ENCODE data around the gene ATG2B. TPM values are rescaled to one million over a fixed set of nuclear protein-coding genes. Genes with fewer than 3 reads are reported as not detected.

The ATG2B gene
- total and polyA plus RNA-seq, 8 donors: 19.5 to 44.1 (median 32.6) TPM

DNA sequence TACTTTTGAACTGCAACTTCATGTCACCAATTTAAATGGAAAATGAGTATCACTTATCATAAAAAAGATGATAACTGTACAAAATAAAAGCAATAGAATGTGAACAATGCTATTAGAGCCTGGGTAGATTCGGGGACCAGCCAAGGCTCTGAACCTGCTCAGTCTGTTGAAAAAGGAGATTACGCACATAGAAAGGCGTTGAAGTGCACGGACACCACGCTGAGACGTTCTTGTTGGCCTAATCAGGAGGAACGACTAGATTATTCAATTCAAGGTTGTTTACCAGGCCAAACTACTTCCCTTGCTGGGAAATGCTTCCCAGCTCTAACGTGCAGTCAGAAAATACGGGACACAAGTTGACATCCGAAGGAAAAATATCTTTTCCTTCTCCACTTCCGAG is 130.6 kb downstream of the ATG2B start:
- H3K4me1 ChIP-seq: no peaks in the 10 kb centered on the region
- intact Hi-C loops (cut with DNase I): no loop called here
- H3K27me3 ChIP-seq: no peaks in the 10 kb centered on the region
- H3K4me3 ChIP-seq: no peak overlapping the region
- no peak overlapping the region for H3K27ac ChIP-seq
- DNase-seq (no peak), ATAC-seq (no peak)
- TF ChIP-seq, protein P1, sequence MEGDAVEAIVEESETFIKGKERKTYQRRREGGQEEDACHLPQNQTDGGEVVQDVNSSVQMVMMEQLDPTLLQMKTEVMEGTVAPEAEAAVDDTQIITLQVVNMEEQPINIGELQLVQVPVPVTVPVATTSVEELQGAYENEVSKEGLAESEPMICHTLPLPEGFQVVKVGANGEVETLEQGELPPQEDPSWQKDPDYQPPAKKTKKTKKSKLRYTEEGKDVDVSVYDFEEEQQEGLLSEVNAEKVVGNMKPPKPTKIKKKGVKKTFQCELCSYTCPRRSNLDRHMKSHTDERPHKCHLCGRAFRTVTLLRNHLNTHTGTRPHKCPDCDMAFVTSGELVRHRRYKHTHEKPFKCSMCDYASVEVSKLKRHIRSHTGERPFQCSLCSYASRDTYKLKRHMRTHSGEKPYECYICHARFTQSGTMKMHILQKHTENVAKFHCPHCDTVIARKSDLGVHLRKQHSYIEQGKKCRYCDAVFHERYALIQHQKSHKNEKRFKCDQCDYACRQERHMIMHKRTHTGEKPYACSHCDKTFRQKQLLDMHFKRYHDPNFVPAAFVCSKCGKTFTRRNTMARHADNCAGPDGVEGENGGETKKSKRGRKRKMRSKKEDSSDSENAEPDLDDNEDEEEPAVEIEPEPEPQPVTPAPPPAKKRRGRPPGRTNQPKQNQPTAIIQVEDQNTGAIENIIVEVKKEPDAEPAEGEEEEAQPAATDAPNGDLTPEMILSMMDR (IDR thresholded peaks at IDR 0.05): no peak
- H3K9me3 ChIP-seq: peaks cover 0 to 3% of the 10 kb centered on the region in 2 donors
- no peaks in the 10 kb centered on the region for H3K36me3 ChIP-seq

DNA sequence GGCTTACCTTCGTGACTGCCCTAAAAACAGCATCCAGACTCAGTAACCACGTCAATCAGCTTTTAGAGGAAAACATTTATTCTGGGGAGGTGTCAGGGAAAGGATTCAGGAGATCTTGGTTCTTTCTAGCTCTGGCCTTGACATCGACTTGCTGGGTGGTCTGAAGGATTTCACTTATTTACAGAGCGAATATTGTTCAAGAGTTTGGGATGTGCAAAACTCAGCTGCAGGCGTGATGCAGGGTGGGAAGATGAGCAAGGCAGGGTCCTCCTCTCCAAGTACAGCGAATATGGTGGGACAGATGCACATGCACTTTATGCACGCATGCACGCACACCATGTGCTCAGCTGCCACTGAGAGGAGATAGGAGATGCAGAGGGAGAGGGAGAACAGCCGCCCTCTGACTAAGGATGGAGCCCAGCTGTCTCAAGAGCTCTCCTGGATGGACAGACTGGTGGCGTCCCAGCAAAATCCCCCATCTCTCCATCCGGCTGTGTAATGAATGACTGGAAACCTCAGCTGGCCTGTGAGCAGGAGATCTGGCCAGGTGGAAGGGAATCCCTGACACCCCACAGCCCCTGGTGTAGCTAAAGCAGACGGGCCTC is 131.5 kb downstream of the ATG2B start:
- Histone ChIP-seq H3K4me3 (no peak overlapping the region), H3K27me3 (no peaks in the 10 kb centered on the region), H3K36me3 (no peaks in the 10 kb centered on the region), H3K4me1 (no peaks in the 10 kb centered on the region), H3K27ac (no peak overlapping the region), H3K9me3 (peaks cover 0 to 3% of the 10 kb centered on the region in 2 donors)
- DNase-seq (no peak), ATAC-seq (no peak)
- intact Hi-C loops (cut with DNase I): no loop called here
- TF ChIP-seq, protein P1 (IDR thresholded peaks at IDR 0.05): no peak

DNA sequence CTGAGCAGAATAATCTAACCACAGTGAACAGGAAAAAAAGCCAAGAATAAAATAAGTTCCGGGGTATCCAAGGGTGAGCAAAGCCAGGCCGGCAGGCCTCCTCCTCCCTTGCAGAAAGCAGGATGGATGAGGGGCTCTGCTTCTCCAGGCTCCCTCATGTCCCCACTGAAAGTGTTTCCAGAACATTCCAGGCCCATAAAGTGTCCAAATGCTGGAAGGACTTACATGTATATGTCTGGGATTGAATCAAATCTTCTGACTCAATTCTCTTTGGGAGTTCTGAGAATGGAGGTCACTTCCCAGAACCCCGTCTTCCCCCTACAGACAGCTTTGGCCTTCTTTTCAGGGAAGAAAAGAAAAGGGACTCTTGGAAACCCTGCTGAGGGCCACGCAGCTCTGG is 132.1 kb downstream of the ATG2B start:
- H3K9me3 ChIP-seq: peaks cover 0 to 3% of the 10 kb centered on the region in 2 donors

DNA sequence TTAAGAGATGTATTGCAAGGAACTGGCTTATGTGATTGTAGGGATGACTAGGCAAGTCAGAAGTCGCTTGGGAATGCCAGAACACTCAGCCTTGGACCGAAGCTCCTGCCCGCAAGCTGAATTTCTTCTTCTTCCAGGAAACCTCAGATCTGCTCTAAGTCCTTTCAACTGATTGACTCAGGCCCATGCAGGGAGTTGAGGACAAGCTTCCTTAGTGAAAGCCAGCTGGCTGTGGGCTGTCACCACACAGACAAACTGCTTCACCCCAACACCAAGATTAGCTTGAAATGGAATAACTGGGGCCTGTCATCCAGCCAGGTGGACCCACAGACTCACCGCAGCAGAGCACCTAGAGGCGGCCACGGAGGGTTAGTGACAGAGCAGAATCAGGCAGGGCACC is 133.8 kb downstream of the ATG2B start:
- H3K27ac ChIP-seq: no peak overlapping the region
- no peak for ATAC-seq

More for the DNA sequence above, 132.1 kb downstream of the ATG2B start:
- Histone ChIP-seq H3K27me3 (no peaks in the 10 kb centered on the region), H3K27ac (no peak overlapping the region), H3K4me3 (no peak overlapping the region), H3K4me1 (no peaks in the 10 kb centered on the region), H3K36me3 (no peaks in the 10 kb centered on the region)
- TF ChIP-seq, protein P1 (IDR thresholded peaks at IDR 0.05): no peak
- no peak for ATAC-seq
- DNase-seq: no peak
- intact Hi-C loops (cut with DNase I): no loop called here

More for the DNA sequence above, 133.8 kb downstream of the ATG2B start:
- Histone ChIP-seq H3K9me3 (peaks cover 0 to 3% of the 10 kb centered on the region in 2 donors), H3K36me3 (no peaks in the 10 kb centered on the region), H3K4me3 (no peak overlapping the region), H3K27me3 (no peaks in the 10 kb centered on the region), H3K4me1 (no peaks in the 10 kb centered on the region)
- no peak for DNase-seq
- intact Hi-C loops (cut with DNase I): no loop called here
- TF ChIP-seq, protein P1 (IDR thresholded peaks at IDR 0.05): no peak

Other genes with a start within 250 kb of the ATG2B start
- 1 to 10 TPM in 1 of 2 donors, under 1 TPM in 1; 0.81 to 1.9 TPM for gene BDKRB2, start 158.5 kb downstream of the ATG2B start, total RNA-seq
- 1 to 10 TPM in 5 of 6 donors, under 1 TPM in 1; 0.80 to 1.5 (median 1.2) TPM for gene BDKRB2, start 158.5 kb downstream of the ATG2B start, polyA plus RNA-seq (ENCODE audit: insufficient read length in 6 of 6)
- under 1 TPM in 1 of 2 donors, not detected in 1; 0.35 TPM for gene BDKRB1, start 107.1 kb downstream of the ATG2B start, total RNA-seq
- gene BDKRB1, start 107.1 kb downstream of the ATG2B start, polyA plus RNA-seq (ENCODE audit: insufficient read length in 6 of 6): under 1 TPM; 0.24 to 0.99 (median 0.36) TPM
- gene GSKIP, start 185 bp upstream of the ATG2B start, total RNA-seq: 10 to 100 TPM; 19.6 to 22.2 TPM
- 10 to 100 TPM; 18.8 to 28.4 (median 22.3) TPM for gene GSKIP, start 185 bp upstream of the ATG2B start, polyA plus RNA-seq (ENCODE audit: insufficient read length in 6 of 6)
- gene AK7, start 28.8 kb upstream of the ATG2B start, total RNA-seq: 1 to 10 TPM; 3.4 to 7.3 TPM
- gene AK7, start 28.8 kb upstream of the ATG2B start, polyA plus RNA-seq (ENCODE audit: insufficient read length in 6 of 6): 1 to 10 TPM; 1.8 to 4.5 (median 3.3) TPM
- gene PAPOLA, start 139.0 kb upstream of the ATG2B start, total RNA-seq: 100 to 1,000 TPM; 140 to 176 TPM
- gene PAPOLA, start 139.0 kb upstream of the ATG2B start, polyA plus RNA-seq (ENCODE audit: insufficient read length in 6 of 6): 100 to 1,000 TPM; 200 to 264 (median 240) TPM

Data from left lung (tissue), 10 donors.